Measurements from ENCODE around the gene IL1F10.

IL1F10 gene

DNA sequence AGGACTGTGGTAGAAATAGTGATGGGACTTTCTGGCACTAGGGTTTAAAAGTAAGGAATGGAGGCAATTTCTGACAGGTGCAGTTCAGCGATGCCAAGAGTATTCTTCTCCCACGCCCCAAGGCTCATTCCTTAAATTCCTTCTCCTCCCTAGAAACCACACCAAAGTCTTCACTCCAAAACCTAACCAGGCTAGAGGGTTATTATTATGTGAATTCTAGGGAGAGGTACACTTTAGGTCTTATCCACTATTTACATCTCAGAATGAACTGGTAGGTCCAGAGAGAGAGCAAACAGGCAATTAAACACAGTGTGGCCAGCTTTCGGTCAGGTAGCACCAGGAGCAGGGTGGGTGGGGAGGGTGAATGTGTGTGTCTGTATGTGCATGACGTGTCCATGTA lies 11.4 kb downstream of the IL1F10 start:
- POLR2A ChIA-PET: no interaction called here
- Histone ChIP-seq H3K27ac (ENCODE audit: insufficient read depth in 1 of 2, low read depth in 1 of 2, low read length in 2 of 2, poor library complexity in 1 of 2, severe bottlenecking in 2 of 2) (no peak overlapping the region), H3K36me3 (ENCODE audit: control insufficient read depth in 4 of 4, insufficient read depth in 4 of 4, low read length in 3 of 4) (no peaks in the 10 kb centered on the region), H3K4me1 (ENCODE audit: control extremely low read depth in 1 of 4, control insufficient read depth in 4 of 4, insufficient read depth in 4 of 4, low read length in 3 of 4) (peaks cover 0 to 6% (median 0%) of the 10 kb centered on the region in 4 experiments), H3K4me3 (ENCODE audit: control insufficient read depth in 1 of 7, extremely low read depth in 1 of 7, insufficient read depth in 4 of 7, low read depth in 2 of 7, low read length in 6 of 7) (no peak overlapping the region), H3K27me3 (replicated peaks in 2 of 5; ENCODE audit: control insufficient read depth in 4 of 5, insufficient read depth in 5 of 5, low read length in 4 of 5) (no peaks in the 10 kb centered on the region), H3K9me3 (ENCODE audit: control extremely low read depth in 1 of 5, control insufficient read depth in 4 of 5, insufficient read depth in 2 of 5, low read depth in 1 of 5, low read length in 4 of 5) (no peaks in the 10 kb centered on the region)
- CTCF ChIA-PET: interaction anchor here (0.9 to 10.6 kb wide), 10 partner anchors 9 to 291 kb away, joined by 3 to 127 read pairs (median 8); no protein-coding TSS in a partner anchor
- 100% methylated on average over 1 of the region's 4 CpGs for WGBS (ENCODE audit: insufficient coverage)
- DNase-seq: no peak

DNA sequence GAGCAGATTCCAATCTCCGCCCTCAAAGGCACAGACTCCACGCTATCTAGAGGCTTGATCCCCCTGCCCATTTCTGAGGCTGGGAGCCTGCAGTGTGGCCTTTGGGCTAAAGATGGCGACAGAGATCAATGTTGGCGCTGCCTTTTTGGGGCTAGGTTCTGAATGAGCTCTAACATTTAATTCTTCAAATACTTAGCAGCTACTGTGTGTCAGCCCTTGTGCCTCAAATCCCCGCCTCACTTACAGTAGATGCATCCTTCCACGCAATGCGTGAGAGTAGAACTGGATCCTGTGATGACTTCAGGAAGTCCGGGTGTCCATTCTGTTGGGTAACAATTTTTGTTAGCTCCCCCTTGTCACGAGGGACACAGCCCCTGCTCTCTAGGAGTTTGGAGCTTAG lies 12.4 kb downstream of the IL1F10 start:
- Histone ChIP-seq H3K27ac (ENCODE audit: insufficient read depth in 1 of 2, low read depth in 1 of 2, low read length in 2 of 2, poor library complexity in 1 of 2, severe bottlenecking in 2 of 2) (no peak overlapping the region), H3K4me3 (ENCODE audit: control insufficient read depth in 1 of 7, extremely low read depth in 1 of 7, insufficient read depth in 4 of 7, low read depth in 2 of 7, low read length in 6 of 7) (no peak overlapping the region), H3K9me3 (ENCODE audit: control extremely low read depth in 1 of 5, control insufficient read depth in 4 of 5, insufficient read depth in 2 of 5, low read depth in 1 of 5, low read length in 4 of 5) (no peaks in the 10 kb centered on the region), H3K27me3 (replicated peaks in 2 of 5; ENCODE audit: control insufficient read depth in 4 of 5, insufficient read depth in 5 of 5, low read length in 4 of 5) (no peaks in the 10 kb centered on the region), H3K4me1 (ENCODE audit: control extremely low read depth in 1 of 4, control insufficient read depth in 4 of 4, insufficient read depth in 4 of 4, low read length in 3 of 4) (peaks cover 0 to 2% (median 0%) of the 10 kb centered on the region in 4 experiments), H3K36me3 (ENCODE audit: control insufficient read depth in 4 of 4, insufficient read depth in 4 of 4, low read length in 3 of 4) (no peaks in the 10 kb centered on the region)
- CTCF ChIA-PET: interaction anchor here (0.6 to 10.6 kb wide), 27 partner anchors 8 to 311 kb away, joined by 3 to 127 read pairs (median 4); partner anchors contain the start of gene PSD4
- POLR2A ChIA-PET: interaction anchor here (0.6 kb wide), 1 partner anchor 58 kb away, joined by 3 read pairs; no protein-coding TSS in a partner anchor
- peak; percentile 21 to 55 (median 48) for DNase-seq
- 33% methylated on average over 7 of the region's 9 CpGs for WGBS (ENCODE audit: insufficient coverage)

DNA sequence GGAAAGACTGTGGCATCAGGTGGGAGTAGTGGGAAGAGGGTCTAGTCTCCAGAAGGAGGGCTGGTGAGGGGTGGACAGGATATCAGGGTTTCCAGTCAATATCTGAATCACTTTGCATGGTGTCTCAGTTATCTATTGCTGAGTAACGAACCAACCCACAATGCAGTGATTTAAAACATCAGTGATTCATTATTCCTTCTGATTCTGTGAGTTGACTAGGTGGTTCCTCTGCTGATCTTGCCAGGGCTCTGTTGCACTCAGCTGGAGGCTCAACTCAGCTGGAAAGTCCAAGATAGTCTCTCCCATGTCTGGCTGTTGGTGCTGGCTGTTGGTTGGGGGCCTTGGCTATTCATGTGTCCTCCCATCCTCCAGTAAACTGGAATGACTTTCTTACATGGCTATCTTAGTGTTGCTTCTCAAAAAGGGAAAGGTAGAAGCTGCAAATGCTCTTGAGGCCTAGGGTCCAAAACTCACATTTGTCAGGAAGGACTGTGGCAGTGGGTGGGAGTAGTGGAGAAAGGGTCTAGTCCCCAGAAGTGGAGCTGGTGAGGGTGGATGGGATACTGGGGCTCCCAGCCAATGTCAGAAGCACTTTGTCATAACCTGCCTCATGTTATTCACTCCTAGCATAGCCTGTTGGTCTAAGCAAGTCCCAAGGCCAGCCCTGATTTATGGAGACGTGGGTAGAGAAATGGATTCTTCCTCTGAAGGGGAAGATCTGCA lies 13.9 kb downstream of the IL1F10 start:
- Histone ChIP-seq H3K9me3 (ENCODE audit: control extremely low read depth in 1 of 5, control insufficient read depth in 4 of 5, insufficient read depth in 2 of 5, low read depth in 1 of 5, low read length in 4 of 5) (no peaks in the 10 kb centered on the region), H3K27me3 (replicated peaks in 2 of 5; ENCODE audit: control insufficient read depth in 4 of 5, insufficient read depth in 5 of 5, low read length in 4 of 5) (no peaks in the 10 kb centered on the region), H3K36me3 (ENCODE audit: control insufficient read depth in 4 of 4, insufficient read depth in 4 of 4, low read length in 3 of 4) (no peaks in the 10 kb centered on the region), H3K27ac (ENCODE audit: insufficient read depth in 1 of 2, low read depth in 1 of 2, low read length in 2 of 2, poor library complexity in 1 of 2, severe bottlenecking in 2 of 2) (no peak overlapping the region), H3K4me1 (ENCODE audit: control extremely low read depth in 1 of 4, control insufficient read depth in 4 of 4, insufficient read depth in 4 of 4, low read length in 3 of 4) (no peaks in the 10 kb centered on the region), H3K4me3 (ENCODE audit: control insufficient read depth in 1 of 7, extremely low read depth in 1 of 7, insufficient read depth in 4 of 7, low read depth in 2 of 7, low read length in 6 of 7) (no peak overlapping the region)
- DNase-seq: no peak
- ChIA-PET POLR2A (no interaction called here), CTCF (interaction anchor here (1.1 to 10.6 kb wide), 10 partner anchors 9 to 304 kb away, joined by 3 to 127 read pairs (median 6); no protein-coding TSS in a partner anchor)
- WGBS (ENCODE audit: insufficient coverage): 86% methylated on average over 1 of the region's 2 CpGs

DNA sequence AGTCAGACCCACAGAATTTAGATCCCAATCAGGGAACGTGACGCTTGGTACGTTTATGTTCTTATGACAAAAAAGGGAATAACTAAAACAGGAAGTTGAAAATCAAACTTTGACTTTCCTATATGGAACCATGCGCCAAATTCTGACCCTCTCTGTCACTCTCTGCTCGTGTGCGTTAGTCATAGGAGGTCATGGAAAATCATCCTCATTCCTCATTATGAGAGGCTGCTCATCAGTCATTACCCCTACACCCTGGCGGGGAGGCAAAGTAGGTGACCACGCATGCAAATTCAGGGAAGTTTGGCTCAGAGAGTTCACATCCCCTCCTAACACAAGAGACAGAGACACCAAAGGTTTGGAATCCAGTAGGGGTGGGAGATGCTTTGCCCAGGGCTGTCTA lies 15.5 kb downstream of the IL1F10 start:
- H3K27ac ChIP-seq (ENCODE audit: insufficient read depth in 1 of 2, low read depth in 1 of 2, low read length in 2 of 2, poor library complexity in 1 of 2, severe bottlenecking in 2 of 2): no peak overlapping the region
- peak in 2 of 3 donors; percentile 26 to 46 for DNase-seq
- H3K4me3 ChIP-seq (ENCODE audit: control insufficient read depth in 1 of 7, extremely low read depth in 1 of 7, insufficient read depth in 4 of 7, low read depth in 2 of 7, low read length in 6 of 7): no peak overlapping the region
- ChIA-PET CTCF (interaction anchor here (1.3 to 10.6 kb wide), 7 partner anchors 10 to 118 kb away, joined by 3 to 127 read pairs (median 4); no protein-coding TSS in a partner anchor), POLR2A (no interaction called here)
- H3K4me1 ChIP-seq (ENCODE audit: control extremely low read depth in 1 of 4, control insufficient read depth in 4 of 4, insufficient read depth in 4 of 4, low read length in 3 of 4): no peaks in the 10 kb centered on the region
- WGBS (ENCODE audit: insufficient coverage): no CpG with 5 or more reads among the region's 8 CpGs
- H3K9me3 ChIP-seq (ENCODE audit: control extremely low read depth in 1 of 5, control insufficient read depth in 4 of 5, insufficient read depth in 2 of 5, low read depth in 1 of 5, low read length in 4 of 5): no peaks in the 10 kb centered on the region
- no peaks in the 10 kb centered on the region for H3K27me3 ChIP-seq (replicated peaks in 2 of 5; ENCODE audit: control insufficient read depth in 4 of 5, insufficient read depth in 5 of 5, low read length in 4 of 5)
- no peaks in the 10 kb centered on the region for H3K36me3 ChIP-seq (ENCODE audit: control insufficient read depth in 4 of 4, insufficient read depth in 4 of 4, low read length in 3 of 4)

DNA sequence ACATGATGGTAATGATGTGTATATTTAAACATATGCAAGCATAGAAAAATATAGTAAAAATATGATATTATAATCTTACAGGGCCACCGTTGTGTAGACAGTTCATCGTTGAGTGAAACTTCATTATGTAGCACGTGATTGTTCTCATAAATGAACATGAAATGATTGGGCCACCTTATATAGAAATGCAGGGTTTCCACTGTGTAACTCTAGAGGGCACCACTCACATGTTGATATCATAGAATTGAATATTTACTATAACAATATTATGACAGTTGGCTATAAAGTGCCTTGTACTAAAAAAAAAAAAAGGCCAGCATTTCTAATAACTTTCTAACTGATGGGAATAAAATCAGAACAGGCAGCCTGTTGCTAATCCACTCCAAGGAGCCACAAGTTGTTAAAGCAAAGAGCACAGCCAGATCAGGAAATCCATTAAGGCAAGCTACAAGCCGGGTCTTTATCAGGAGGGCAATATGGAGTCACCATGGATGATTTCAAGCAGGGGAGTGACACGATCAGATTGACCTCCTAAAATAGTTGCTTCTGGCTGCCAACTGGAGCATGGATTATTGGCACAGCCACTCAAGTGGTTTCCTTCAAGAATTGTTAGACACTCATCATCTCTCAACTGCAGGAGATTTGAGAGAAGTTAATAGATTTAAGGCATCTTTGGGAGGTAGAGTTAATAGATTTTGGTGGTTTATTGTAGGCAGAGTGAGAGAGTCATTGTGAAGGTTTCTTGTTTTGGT lies 16.7 kb downstream of the IL1F10 start:
- no peak overlapping the region for H3K4me3 ChIP-seq (ENCODE audit: control insufficient read depth in 1 of 7, extremely low read depth in 1 of 7, insufficient read depth in 4 of 7, low read depth in 2 of 7, low read length in 6 of 7)
- H3K4me1 ChIP-seq (ENCODE audit: control extremely low read depth in 1 of 4, control insufficient read depth in 4 of 4, insufficient read depth in 4 of 4, low read length in 3 of 4): no peaks in the 10 kb centered on the region
- peak; percentile 36 to 69 (median 67) for DNase-seq
- H3K27ac ChIP-seq (ENCODE audit: insufficient read depth in 1 of 2, low read depth in 1 of 2, low read length in 2 of 2, poor library complexity in 1 of 2, severe bottlenecking in 2 of 2): no peak overlapping the region
- 70% methylated on average over 2 of the region's 5 CpGs for WGBS (ENCODE audit: insufficient coverage)
- H3K36me3 ChIP-seq (ENCODE audit: control insufficient read depth in 4 of 4, insufficient read depth in 4 of 4, low read length in 3 of 4): no peaks in the 10 kb centered on the region
- H3K9me3 ChIP-seq (ENCODE audit: control extremely low read depth in 1 of 5, control insufficient read depth in 4 of 5, insufficient read depth in 2 of 5, low read depth in 1 of 5, low read length in 4 of 5): no peaks in the 10 kb centered on the region
- ChIA-PET CTCF (interaction anchor here (0.7 to 10.6 kb wide), 6 partner anchors 17 to 112 kb away, joined by 3 to 127 read pairs (median 3); no protein-coding TSS in a partner anchor), POLR2A (interaction anchor here (0.6 kb wide), 1 partner anchor 115 kb away, joined by 3 read pairs; no protein-coding TSS in a partner anchor)
- H3K27me3 ChIP-seq (replicated peaks in 2 of 5; ENCODE audit: control insufficient read depth in 4 of 5, insufficient read depth in 5 of 5, low read length in 4 of 5): no peaks in the 10 kb centered on the region

DNA sequence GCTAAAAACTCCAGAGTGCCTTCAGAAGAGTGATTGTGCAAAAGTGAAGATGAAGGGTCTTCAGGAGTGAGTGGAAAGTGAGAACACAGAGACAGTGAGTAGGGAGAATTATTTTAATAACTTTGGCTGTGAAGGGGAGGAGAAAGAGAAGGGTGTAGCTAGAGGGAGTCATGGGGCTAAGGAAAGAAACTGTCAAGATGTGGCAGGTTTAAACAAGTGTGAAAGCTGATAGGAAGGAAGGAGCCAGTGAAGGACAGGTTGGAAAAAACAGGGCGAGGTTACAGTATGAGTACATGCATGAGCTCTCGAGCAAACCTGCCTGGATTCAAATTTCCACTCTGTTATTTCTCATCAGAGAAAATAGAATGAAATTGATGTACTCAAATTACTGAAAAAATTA lies 17.8 kb downstream of the IL1F10 start:
- Histone ChIP-seq H3K4me1 (ENCODE audit: control extremely low read depth in 1 of 4, control insufficient read depth in 4 of 4, insufficient read depth in 4 of 4, low read length in 3 of 4) (peaks cover 0 to 10% (median under 1%) of the 10 kb centered on the region in 4 experiments), H3K9me3 (ENCODE audit: control extremely low read depth in 1 of 5, control insufficient read depth in 4 of 5, insufficient read depth in 2 of 5, low read depth in 1 of 5, low read length in 4 of 5) (no peaks in the 10 kb centered on the region), H3K4me3 (ENCODE audit: control insufficient read depth in 1 of 7, extremely low read depth in 1 of 7, insufficient read depth in 4 of 7, low read depth in 2 of 7, low read length in 6 of 7) (no peak overlapping the region), H3K27ac (ENCODE audit: insufficient read depth in 1 of 2, low read depth in 1 of 2, low read length in 2 of 2, poor library complexity in 1 of 2, severe bottlenecking in 2 of 2) (no peak overlapping the region), H3K36me3 (ENCODE audit: control insufficient read depth in 4 of 4, insufficient read depth in 4 of 4, low read length in 3 of 4) (no peaks in the 10 kb centered on the region), H3K27me3 (replicated peaks in 2 of 5; ENCODE audit: control insufficient read depth in 4 of 5, insufficient read depth in 5 of 5, low read length in 4 of 5) (no peaks in the 10 kb centered on the region)
- ChIA-PET POLR2A (no interaction called here), CTCF (interaction anchor here (0.7 to 10.6 kb wide), 5 partner anchors 20 to 89 kb away, joined by 3 to 127 read pairs (median 3); no protein-coding TSS in a partner anchor)
- no peak for DNase-seq
- WGBS (ENCODE audit: insufficient coverage): no CpG with 5 or more reads among the region's 2 CpGs
